HepG2 (cell line): Measurements from ENCODE around the gene WNT2B. TPM values are rescaled to one million over a fixed set of nuclear protein-coding genes. Genes with fewer than 3 reads are reported as not detected.

Experiments
- ATAC-seq: fragments of 200-7000 bp; cut with Tn5 transposase; 3 replicates; pipeline ENCODE4 v1.9.1; 2020; ENCODE audit warnings: mild to moderate bottlenecking, moderate library complexity
- BruUV-seq: library from RNA; stranded (reverse); fragments of 400-500 nt; replicated peaks from 2 replicates; lab custom pipeline; 2021; lab: Mats Ljungman, UMichigan
- CTCF ChIA-PET: fragments of 300-600 bp; formaldehyde crosslinking; extraction: SDS; loops from one replicate; lab custom pipeline; 2021; ENCODE audit warnings: low total read pairs, inconsistent platforms, low intra/inter-chr PET ratio; lab: Yijun Ruan, JAX
- POLR2A ChIA-PET: fragments of 350-600 bp; sonication (Branson Sonifier 250); formaldehyde crosslinking; loops from one replicate; lab custom pipeline; 2020; ENCODE audit warnings: antibody characterized with exemption, inconsistent platforms; lab: Yijun Ruan, JAX
- DNase-seq: peaks from one replicate; pipeline ENCODE4 v3.0.0-alpha.2; 2015; ENCODE audit warnings: low spot score
- FAIRE-seq: peaks from 3 replicates; lab custom pipeline; 2011; peaks lifted over from hg19 to GRCh38; lab: Jason Lieb, UNC
- H2AFZ ChIP-seq: one replicate; pipeline ENCODE4 v1.6.1; 2011; ENCODE audit warnings: low read length, inconsistent platforms
- H3K27ac ChIP-seq: fragments of 300-600 bp; 3 replicates; pipeline ENCODE4 v1.8.0; 2011; ENCODE audit warnings: mixed run types, mild to moderate bottlenecking, mixed read lengths, low read length, inconsistent platforms; ENCODE audit not compliant: insufficient read depth; ENCODE audit errors: extremely low read length
- H3K27me3 ChIP-seq, 2 experiments: fragments of 200-600 bp in 1 of 2; 2 replicates in 1 of 2; 3 replicates in 1 of 2; pipeline versions ENCODE4 v1.6.0 to v1.8.0; 2011; ENCODE audit warnings: low read length in 2 of 2, mild to moderate bottlenecking in 2 of 2, moderate library complexity in 2 of 2, inconsistent platforms in 1 of 2; ENCODE audit not compliant: insufficient read depth in 2 of 2, control insufficient read depth in 1 of 2
- H3K36me3 ChIP-seq, 2 experiments: fragments of 200-600 bp in 1 of 2; replicated peaks in 1 of 2; 2 replicates in 1 of 2; 3 replicates in 1 of 2; pipeline versions ENCODE4 v1.5.1 to v1.8.0; 2011; ENCODE audit warnings: low read length in 2 of 2, inconsistent platforms in 1 of 2; ENCODE audit not compliant: insufficient read depth in 2 of 2, control insufficient read depth in 1 of 2
- H3K4me1 ChIP-seq: 2 replicates; pipeline ENCODE4 v1.5.1; 2012; ENCODE audit warnings: low read length, inconsistent platforms; ENCODE audit not compliant: insufficient read depth
- H3K4me2 ChIP-seq: 2 replicates; pipeline ENCODE4 v1.6.0; 2011; ENCODE audit warnings: low read depth, low read length, inconsistent platforms
- H3K4me3 ChIP-seq, 3 experiments: fragments of 200-600 bp in 1 of 3; sonication (generic), shearing (Covaris generic) in 1 of 3; replicated peaks in 1 of 3; 2 replicates each; pipeline ENCODE4 v1.5.1; 2011 to 2016; ENCODE audit warnings: low read length in 3 of 3, inconsistent platforms in 2 of 3, low read depth in 2 of 3, mild to moderate bottlenecking in 2 of 3, control low read depth in 1 of 3, mixed read lengths in 1 of 3; ENCODE audit not compliant: insufficient read depth in 1 of 3
- H3K79me2 ChIP-seq: one replicate; pipeline ENCODE4 v1.6.1; 2011; ENCODE audit warnings: low read length, inconsistent platforms; ENCODE audit not compliant: insufficient read depth
- H3K9ac ChIP-seq: 2 replicates; pipeline ENCODE4 v1.6.0; 2011; ENCODE audit warnings: mild to moderate bottlenecking, low read depth, low read length, inconsistent platforms; ENCODE audit not compliant: insufficient read depth
- H3K9me3 ChIP-seq: 2 replicates; pipeline ENCODE4 v1.5.1; 2012; ENCODE audit warnings: mild to moderate bottlenecking, low read length
- H4K20me1 ChIP-seq: 2 replicates; pipeline ENCODE4 v1.6.0; 2011; ENCODE audit warnings: inconsistent platforms, mild to moderate bottlenecking, low read length, moderate library complexity; ENCODE audit not compliant: insufficient read depth
- CENPT ChIP-seq: sonication (generic); formaldehyde crosslinking; IDR thresholded peaks from 2 replicates; pipeline ENCODE4 v1.8.0; 2022; ENCODE audit warnings: low read depth, mild to moderate bottlenecking, moderate library complexity, missing genetic modification reagents
- MAF1 ChIP-seq: sonication (generic); formaldehyde crosslinking; IDR thresholded peaks from 2 replicates; pipeline ENCODE4 v1.5.0; 2020; ENCODE audit warnings: missing genetic modification reagents, borderline replicate concordance
- SALL1 ChIP-seq: sonication (generic); formaldehyde crosslinking; IDR thresholded peaks from 2 replicates; pipeline ENCODE4 v1.8.0; 2022; ENCODE audit warnings: mild to moderate bottlenecking, missing genetic modification reagents
- SMC3 ChIP-seq: IDR thresholded peaks from 2 replicates; pipeline ENCODE4 v1.6.1; 2011; ENCODE audit warnings: low read length, improper control_type of control experiment
- TFDP2 ChIP-seq: sonication (generic); formaldehyde crosslinking; IDR thresholded peaks from 2 replicates; pipeline ENCODE4 v1.4.0; 2020; ENCODE audit warnings: missing genetic modification reagents
- ZIK1 ChIP-seq: sonication (generic); formaldehyde crosslinking; IDR thresholded peaks from 2 replicates; pipeline ENCODE4 v1.5.0; 2020; ENCODE audit warnings: mild to moderate bottlenecking, low read depth, missing genetic modification reagents, borderline replicate concordance
- ZNF121 ChIP-seq: sonication (generic); formaldehyde crosslinking; IDR thresholded peaks from 2 replicates; pipeline ENCODE4 v1.5.0; 2020; ENCODE audit warnings: mild to moderate bottlenecking, missing genetic modification reagents
- ZNF550 ChIP-seq: sonication (generic); formaldehyde crosslinking; IDR thresholded peaks from 2 replicates; pipeline ENCODE4 v1.4.0; 2020; ENCODE audit warnings: mild to moderate bottlenecking, missing genetic modification reagents, borderline replicate concordance
- WGBS: methylation state at CpG from one replicate; pipeline ENCODE4 v1.1.6; 2017; ENCODE audit warnings: low lambda C conversion rate; 5-methylcytosine and 5-hydroxymethylcytosine counted together
- in situ Hi-C: cut with HindIII; loops from 2 replicates; pipeline ENCODE4 v1.10.0; 2017; ENCODE audit warnings: low pct_unique_long_range_greater_than_20kb; ENCODE audit not compliant: extremely low pct_ligation_motif_present
- intact Hi-C: fragments of 100-400 bp; cut with micrococcal nuclease; formaldehyde crosslinking; loops from one replicate; pipeline ENCODE4 v1.10.0; 2022; ENCODE audit not compliant: unreplicated experiment
- polyA plus RNA-seq, 8 experiments: library from polyadenylated mRNA; depleted of rRNA in 3 of 8; stranded (reverse) in 7 of 8; unstranded in 1 of 8; fragments of >200 nt; fragmentation: Illumina TruSeq in 4 of 8; extraction: Trizol in 4 of 8; gene quantifications; 2 replicates each; pipeline versions ENCODE4 v1.2.1 to v1.2.3, GENCODE V29; 2011 to 2016; ENCODE audit warnings: low read depth in 4 of 8, missing spikeins in 1 of 8, mixed read lengths in 1 of 8; ENCODE audit not compliant: insufficient read depth in 1 of 8
- total RNA-seq, 5 experiments: library from RNA; depleted of rRNA; stranded (reverse); fragments of >200 nt; fragmentation: Illumina TruSeq; extraction: Trizol; gene quantifications; 2 replicates each; pipeline ENCODE4 v1.2.3, GENCODE V29; 2016; ENCODE audit warnings: low read depth in 1 of 5
- TF ChIP-seq, protein P1 (sequence below): IDR thresholded peaks from 2 replicates; pipeline ENCODE4 v1.6.1; 2016; ENCODE audit warnings: missing biosample characterization, missing genetic modification reagents, low read depth
- TF ChIP-seq, protein P2 (sequence below): sonication (generic); formaldehyde crosslinking; IDR thresholded peaks from 2 replicates; pipeline ENCODE4 v1.4.0; 2020; ENCODE audit warnings: mild to moderate bottlenecking, missing genetic modification reagents
- TF ChIP-seq, protein P3 (sequence below): conservative IDR thresholded peaks from 2 replicates; pipeline ENCODE4 v1.6.1; 2018; ENCODE audit warnings: missing genetic modification reagents

WNT2B gene
- total and polyA plus RNA-seq, 2 of the 13 experiments (the other 11 are each of a cell fraction or from before 2014, with no cell fraction given), result 0.11 to 0.32 TPM

- CTCF ChIA-PET, result no interaction called here
- Histone ChIP-seq H3K4me2 (no peak overlapping the region), H3K36me3 (no peaks in the 10 kb centered on the region), H3K9ac (no peak overlapping the region), H2AFZ (no peak overlapping the region), H3K9me3 (no peaks in the 10 kb centered on the region), H3K4me1 (peaks cover 10% of the 10 kb centered on the region), H3K4me3 (no peak overlapping the region), H3K27me3 (no peaks in the 10 kb centered on the region), H3K27ac (no peak overlapping the region), H3K79me2 (no peaks in the 10 kb centered on the region), H4K20me1 (no peaks in the 10 kb centered on the region)
- TF ChIP-seq MAF1 (CRISPR knock-in tag) (no peak), ZNF121 (CRISPR knock-in tag) (peak; percentile 40; the same call in 1 of the 2 replicates), ZIK1 (CRISPR knock-in tag) (no peak), TFDP2 (CRISPR knock-in tag) (no peak)
- DNase-seq (no peak), FAIRE-seq (no peak), ATAC-seq (no peak)
- no TSS peak for BruUV-seq
- 49% methylated on average over 6 of the region's 6 CpGs for WGBS
- POLR2A ChIA-PET, result no interaction called here
- intact Hi-C loops (no loop called here), in situ Hi-C loops (no loop called here)
These were observed 15.4 kb upstream of the WNT2B start for GRCh38 chr1:112493351-112493750.

- Histone ChIP-seq H3K36me3 (no peaks in the 10 kb centered on the region), H3K4me1 (0 out of 2 replicates have a peak, but pooled peaks cover 1% of the 10 kb centered on the region), H3K9me3 (no peaks in the 10 kb centered on the region), H3K9ac (no peak overlapping the region), H4K20me1 (no peaks in the 10 kb centered on the region), H3K79me2 (no peaks in the 10 kb centered on the region), H3K4me2 (no peak overlapping the region), H2AFZ (no peak overlapping the region), H3K27me3 (peaks cover 0 to 5% of the 10 kb centered on the region in 2 experiments; a peak in 1 of 5 replicates), H3K27ac (no peak overlapping the region), H3K4me3 (no peak overlapping the region)
- no TSS peak for BruUV-seq
- DNase-seq, result no peak
- in situ Hi-C loops (no loop called here), intact Hi-C loops (no loop called here)
- WGBS, result 40% methylated on average over 5 of the region's 5 CpGs
- CTCF ChIA-PET, result no interaction called here
- no peak for FAIRE-seq
- ATAC-seq, result no peak
- POLR2A ChIA-PET, result no interaction called here
- no peak for TF ChIP-seq ZNF550 (CRISPR knock-in tag)
- TF ChIP-seq, protein P1, sequence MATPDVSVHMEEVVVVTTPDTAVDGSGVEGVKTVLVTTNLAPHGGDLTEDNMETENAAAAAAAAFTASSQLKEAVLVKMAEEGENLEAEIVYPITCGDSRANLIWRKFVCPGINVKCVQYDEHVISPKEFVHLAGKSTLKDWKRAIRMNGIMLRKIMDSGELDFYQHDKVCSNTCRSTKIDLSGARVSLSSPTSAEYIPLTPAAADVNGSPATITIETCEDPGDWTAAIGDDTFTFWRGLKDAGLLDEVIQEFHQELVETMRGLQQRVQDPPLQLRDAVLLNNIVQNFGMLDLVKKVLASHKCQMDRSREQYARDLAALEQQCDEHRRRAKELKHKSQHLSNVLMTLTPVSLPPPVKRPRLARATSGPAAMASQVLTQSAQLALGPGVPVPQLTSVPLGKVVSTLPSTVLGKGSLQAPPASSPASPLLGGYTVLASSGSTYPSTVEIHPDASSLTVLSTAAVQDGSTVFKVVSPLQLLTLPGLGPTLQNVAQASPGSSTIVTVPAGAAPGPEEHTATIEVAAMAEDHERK (CRISPR knock-in tag), result no peak
- no peak for TF ChIP-seq SMC3
- TF ChIP-seq SALL1 (CRISPR knock-in tag), result no peak
- TF ChIP-seq CENPT (CRISPR knock-in tag), result no peak
- TF ChIP-seq, protein P2, sequence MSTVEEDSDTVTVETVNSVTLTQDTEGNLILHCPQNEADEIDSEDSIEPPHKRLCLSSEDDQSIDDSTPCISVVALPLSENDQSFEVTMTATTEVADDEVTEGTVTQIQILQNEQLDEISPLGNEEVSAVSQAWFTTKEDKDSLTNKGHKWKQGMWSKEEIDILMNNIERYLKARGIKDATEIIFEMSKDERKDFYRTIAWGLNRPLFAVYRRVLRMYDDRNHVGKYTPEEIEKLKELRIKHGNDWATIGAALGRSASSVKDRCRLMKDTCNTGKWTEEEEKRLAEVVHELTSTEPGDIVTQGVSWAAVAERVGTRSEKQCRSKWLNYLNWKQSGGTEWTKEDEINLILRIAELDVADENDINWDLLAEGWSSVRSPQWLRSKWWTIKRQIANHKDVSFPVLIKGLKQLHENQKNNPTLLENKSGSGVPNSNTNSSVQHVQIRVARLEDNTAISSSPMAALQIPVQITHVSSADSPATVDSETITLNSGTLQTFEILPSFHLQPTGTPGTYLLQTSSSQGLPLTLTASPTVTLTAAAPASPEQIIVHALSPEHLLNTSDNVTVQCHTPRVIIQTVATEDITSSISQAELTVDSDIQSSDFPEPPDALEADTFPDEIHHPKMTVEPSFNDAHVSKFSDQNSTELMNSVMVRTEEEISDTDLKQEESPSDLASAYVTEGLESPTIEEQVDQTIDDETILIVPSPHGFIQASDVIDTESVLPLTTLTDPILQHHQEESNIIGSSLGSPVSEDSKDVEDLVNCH (CRISPR knock-in tag), result no peak
- TF ChIP-seq, protein P3, sequence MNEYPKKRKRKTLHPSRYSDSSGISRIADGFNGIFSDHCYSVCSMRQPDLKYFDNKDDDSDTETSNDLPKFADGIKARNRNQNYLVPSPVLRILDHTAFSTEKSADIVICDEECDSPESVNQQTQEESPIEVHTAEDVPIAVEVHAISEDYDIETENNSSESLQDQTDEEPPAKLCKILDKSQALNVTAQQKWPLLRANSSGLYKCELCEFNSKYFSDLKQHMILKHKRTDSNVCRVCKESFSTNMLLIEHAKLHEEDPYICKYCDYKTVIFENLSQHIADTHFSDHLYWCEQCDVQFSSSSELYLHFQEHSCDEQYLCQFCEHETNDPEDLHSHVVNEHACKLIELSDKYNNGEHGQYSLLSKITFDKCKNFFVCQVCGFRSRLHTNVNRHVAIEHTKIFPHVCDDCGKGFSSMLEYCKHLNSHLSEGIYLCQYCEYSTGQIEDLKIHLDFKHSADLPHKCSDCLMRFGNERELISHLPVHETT (CRISPR knock-in tag), result no peak
These were observed 12.5 kb upstream of the WNT2B start for GRCh38 chr1:112496290-112496689.
